Head of caudate nucleus (tissue), 42 donors: ENCODE results near the gene JADE2.
"Not testable (repeated sequence)": the region's sequence is repeated elsewhere in the genome, so short reads cannot be mapped to it uniquely, and the experiment has no call there.

Source experiments
- DNase-seq, 42 donors: peaks; one replicate each; pipeline versions ENCODE4 v3.0.0 to v3.0.0-alpha.2; 2020 to 2021; ENCODE audit warnings: mixed read lengths in 7 of 42
- intact Hi-C: fragments of 100-400 bp; cut with DNase I; formaldehyde crosslinking; loops from one replicate; pipeline ENCODE4 v1.15.0; 2022

Gene JADE2

GRCh38 chr5:134524826-134525682 lies at the start of gene JADE2:
TSS of gene JADE2 (plus strand) at chr5:134525670. CDS start at chr5:134535858, 10,188 bp downstream.
- intact Hi-C loops = loop anchor here (5.0 to 10.0 kb wide), 2 partner anchors 52 to 350 kb away; partner anchors contain the start of gene TXNDC15
- DNase-seq = peak in 41 of 42 donors; percentile 54 to 85 (median 68)

- intact Hi-C loops = no loop called here
- peak in 1 of 42 donors; percentile 30 for DNase-seq
Observed at GRCh38 chr5:134477462-134478245, 47.8 kb upstream of the JADE2 start.

- intact Hi-C loops = no loop called here
- no peak for DNase-seq
Observed at GRCh38 chr5:134479839-134480238, 45.6 kb upstream of the JADE2 start.

- intact Hi-C loops = no loop called here
Observed at GRCh38 chr5:134489227-134489944, 36.1 kb upstream of the JADE2 start.

GRCh38 chr5:134490255-134490924 lies 35.1 kb upstream of the JADE2 start:
- peak in 1 of 42 donors; percentile 9 for DNase-seq
- intact Hi-C loops = no loop called here

More at GRCh38 chr5:134489227-134489944, 36.1 kb upstream of the JADE2 start:
- DNase-seq = peak in 2 of 42 donors; percentile 4 to 19

GRCh38 chr5:134490925-134491271 lies 34.6 kb upstream of the JADE2 start:
- no peak for DNase-seq
- intact Hi-C loops = no loop called here

- DNase-seq = peak in 1 of 42 donors; percentile 1
- intact Hi-C loops = no loop called here
Observed at GRCh38 chr5:134491841-134492442, 33.5 kb upstream of the JADE2 start.

GRCh38 chr5:134492568-134492967 lies 32.9 kb upstream of the JADE2 start:
- intact Hi-C loops = no loop called here
- DNase-seq = no peak

GRCh38 chr5:134493461-134494055 lies 31.9 kb upstream of the JADE2 start:
- intact Hi-C loops = no loop called here
- no peak for DNase-seq

- no peak for DNase-seq
- intact Hi-C loops = no loop called here
Observed at GRCh38 chr5:134494780-134495179, 30.7 kb upstream of the JADE2 start.

GRCh38 chr5:134499905-134500304 lies 25.6 kb upstream of the JADE2 start:
- DNase-seq, intact Hi-C loops: not testable (repeated sequence)

- intact Hi-C loops = no loop called here
- DNase-seq = no peak
Observed at GRCh38 chr5:134500699-134501430, 24.6 kb upstream of the JADE2 start.

- no peak for DNase-seq
- intact Hi-C loops = no loop called here
Observed at GRCh38 chr5:134502259-134502658, 23.2 kb upstream of the JADE2 start.

GRCh38 chr5:134503088-134503936 lies 22.2 kb upstream of the JADE2 start:
- DNase-seq = peak in 14 of 42 donors; percentile 10 to 84 (median 44)
- intact Hi-C loops = no loop called here

GRCh38 chr5:134503937-134504437 lies 21.5 kb upstream of the JADE2 start:
- intact Hi-C loops = no loop called here
- no peak for DNase-seq

- DNase-seq = no peak
- intact Hi-C loops = no loop called here
Observed at GRCh38 chr5:134504629-134505300, 20.7 kb upstream of the JADE2 start.
